MM.1S (cell line): Measurements from ENCODE around the gene PCDHGA3.

Experiments used
- CTCF ChIP-seq: fragments of 300-600 bp; sonication (generic); IDR thresholded peaks from 2 replicates; pipeline ENCODE4 v1.5.1; 2016; ENCODE audit warnings: antibody characterized with exemption, low read length, mixed read lengths
- EZH2 ChIP-seq: fragments of 300-600 bp; sonication (generic); optimal IDR thresholded peaks from 2 replicates; pipeline ENCODE3; 2017; ENCODE audit warnings: low read depth, mild to moderate bottlenecking, antibody characterized with exemption, low read length, mixed read lengths
- EZH2phosphoT487 ChIP-seq: fragments of 300-600 bp; sonication (generic); IDR thresholded peaks from 2 replicates; pipeline ENCODE4 v1.6.1; 2018; ENCODE audit warnings: antibody characterized with exemption, low read length

- TF ChIP-seq CTCF (no peak), EZH2 (no peak), EZH2phosphoT487 (no peak)
Observed at GRCh38 chr5:141303756-141304155, 39.9 kb upstream of the PCDHGA3 start, which contains the start of gene SLC25A2.
